Testis (tissue), 2 donors: ENCODE measurements around the gene NADSYN1.

Source experiments
- CTCF ChIP-seq, 3 experiments: fragments of 450-650 bp in 2 of 3; fragments of 200-600 bp in 1 of 3; sonication (generic) in 1 of 3; IDR thresholded peaks; one replicate each; pipeline ENCODE4 v1.5.1; 2016 to 2019; ENCODE audit warnings: antibody characterized with exemption in 3 of 3, mild to moderate bottlenecking in 2 of 3, moderate library complexity in 1 of 3
- POLR2A ChIP-seq: fragments of 450-650 bp; IDR thresholded peaks from one replicate; pipeline ENCODE4 v1.6.1; 2017; ENCODE audit warnings: antibody characterized with exemption, mild to moderate bottlenecking, moderate library complexity

GRCh38 chr11:71431271-71431670 is 21.7 kb upstream of the NADSYN1 start:
- TF ChIP-seq CTCF (IDR thresholded peaks at IDR 0.05): no peak
- no peak for TF ChIP-seq POLR2A
